Neural cell (in vitro differentiated cells): ENCODE results near the gene AVEN.

Source experiments
- POLR2AphosphoS5 ChIP-seq: IDR thresholded peaks from 2 replicates; pipeline ENCODE4 v1.6.1; 2012
- RAD21 ChIP-seq: fragments of 450-650 bp; conservative IDR thresholded peaks from 2 replicates; pipeline ENCODE4 v1.6.1; 2014; ENCODE audit warnings: antibody characterized with exemption, mild to moderate bottlenecking, moderate library complexity
- TAF1 ChIP-seq: IDR thresholded peaks from 2 replicates; pipeline ENCODE4 v1.6.1; 2012; ENCODE audit warnings: low read depth
- TF ChIP-seq, protein P1 (sequence below): fragments of 450-650 bp; IDR thresholded peaks from 2 replicates; pipeline ENCODE4 v1.5.1; 2014; ENCODE audit warnings: antibody characterized with exemption, mild to moderate bottlenecking, moderate library complexity; ENCODE audit not compliant: poor library complexity, severe bottlenecking

DNA sequence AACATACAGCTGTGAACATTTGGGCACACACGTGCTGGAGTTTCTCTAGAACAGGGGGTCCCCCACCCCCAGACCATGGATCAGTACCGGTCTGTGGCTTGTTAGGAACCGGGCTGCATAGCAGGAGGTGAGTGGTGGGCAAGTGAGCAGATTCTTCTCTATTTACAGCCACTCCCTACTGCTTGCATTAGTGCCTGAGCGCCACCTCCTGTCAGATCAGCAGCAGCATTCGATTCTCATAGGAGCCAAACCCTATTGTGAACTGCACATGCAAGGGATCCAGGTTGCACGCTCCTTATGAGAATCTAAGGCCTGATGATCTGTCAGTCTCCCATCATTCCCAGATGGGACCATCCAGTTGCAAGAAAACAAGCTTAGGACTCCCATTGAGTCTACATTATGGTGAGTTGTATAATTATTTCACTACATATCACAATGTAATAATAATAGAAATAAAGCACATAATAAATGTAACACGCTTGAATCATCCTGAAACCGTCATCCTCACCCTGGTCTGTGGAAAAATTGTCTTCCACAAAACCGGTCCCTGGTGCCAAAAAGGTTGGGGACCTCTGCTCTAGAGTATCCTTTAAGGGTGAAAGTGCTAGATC is 44.9 kb downstream of the AVEN start:
- TF ChIP-seq, protein P1, sequence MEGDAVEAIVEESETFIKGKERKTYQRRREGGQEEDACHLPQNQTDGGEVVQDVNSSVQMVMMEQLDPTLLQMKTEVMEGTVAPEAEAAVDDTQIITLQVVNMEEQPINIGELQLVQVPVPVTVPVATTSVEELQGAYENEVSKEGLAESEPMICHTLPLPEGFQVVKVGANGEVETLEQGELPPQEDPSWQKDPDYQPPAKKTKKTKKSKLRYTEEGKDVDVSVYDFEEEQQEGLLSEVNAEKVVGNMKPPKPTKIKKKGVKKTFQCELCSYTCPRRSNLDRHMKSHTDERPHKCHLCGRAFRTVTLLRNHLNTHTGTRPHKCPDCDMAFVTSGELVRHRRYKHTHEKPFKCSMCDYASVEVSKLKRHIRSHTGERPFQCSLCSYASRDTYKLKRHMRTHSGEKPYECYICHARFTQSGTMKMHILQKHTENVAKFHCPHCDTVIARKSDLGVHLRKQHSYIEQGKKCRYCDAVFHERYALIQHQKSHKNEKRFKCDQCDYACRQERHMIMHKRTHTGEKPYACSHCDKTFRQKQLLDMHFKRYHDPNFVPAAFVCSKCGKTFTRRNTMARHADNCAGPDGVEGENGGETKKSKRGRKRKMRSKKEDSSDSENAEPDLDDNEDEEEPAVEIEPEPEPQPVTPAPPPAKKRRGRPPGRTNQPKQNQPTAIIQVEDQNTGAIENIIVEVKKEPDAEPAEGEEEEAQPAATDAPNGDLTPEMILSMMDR, result no peak
- TF ChIP-seq TAF1 (no peak), POLR2AphosphoS5 (no peak), RAD21 (no peak)
